Astrocyte (in vitro differentiated cells and primary cell): ENCODE data around the gene OR5AK2. TPM values are rescaled to one million over a fixed set of nuclear protein-coding genes. Genes with fewer than 3 reads are reported as not detected.

Experiments used
- DNase-seq: peaks from one replicate; pipeline ENCODE4 v3.0.0-alpha.2; 2010; ENCODE audit warnings: low read depth
- FAIRE-seq: peaks from 2 replicates; lab custom pipeline; 2011; peaks lifted over from hg19 to GRCh38; lab: Jason Lieb, UNC
- H2AFZ ChIP-seq: 2 replicates; pipeline ENCODE4 v1.6.0; 2012; ENCODE audit warnings: low read depth, low read length, inconsistent platforms
- H3K27ac ChIP-seq: 2 replicates; pipeline ENCODE4 v1.5.1; 2011; ENCODE audit warnings: low read depth, low read length, inconsistent platforms
- H3K27me3 ChIP-seq: 2 replicates; pipeline ENCODE4 v1.6.0; 2011; ENCODE audit warnings: low read length, inconsistent platforms; ENCODE audit not compliant: insufficient read depth
- H3K36me3 ChIP-seq: 2 replicates; pipeline ENCODE4 v1.5.1; 2011; ENCODE audit warnings: low read length, inconsistent platforms; ENCODE audit not compliant: insufficient read depth
- H3K4me1 ChIP-seq: 2 replicates; pipeline ENCODE4 v1.5.1; 2011; ENCODE audit warnings: low read length, inconsistent platforms; ENCODE audit not compliant: insufficient read depth
- H3K4me2 ChIP-seq: 2 replicates; pipeline ENCODE4 v1.6.0; 2012; ENCODE audit warnings: low read length, inconsistent platforms
- H3K4me3 ChIP-seq: 2 replicates; pipeline ENCODE4 v1.5.1; 2011; ENCODE audit warnings: low read depth, mild to moderate bottlenecking, low read length, inconsistent platforms; ENCODE audit not compliant: insufficient read depth
- H3K79me2 ChIP-seq: 2 replicates; pipeline ENCODE4 v1.6.0; 2012; ENCODE audit warnings: mild to moderate bottlenecking, low read length, inconsistent platforms; ENCODE audit not compliant: insufficient read depth
- H3K9ac ChIP-seq: 2 replicates; pipeline ENCODE4 v1.6.0; 2012; ENCODE audit warnings: mild to moderate bottlenecking, low read length, inconsistent platforms
- H3K9me3 ChIP-seq: 2 replicates; pipeline ENCODE4 v1.5.1; 2012; ENCODE audit warnings: low read depth, mild to moderate bottlenecking, low read length, inconsistent platforms; ENCODE audit not compliant: insufficient read depth
- H4K20me1 ChIP-seq: 2 replicates; pipeline ENCODE4 v1.6.0; 2012; ENCODE audit warnings: low read length, inconsistent platforms; ENCODE audit not compliant: insufficient read depth
- H3K27ac Mint-ChIP-seq: one replicate; pipeline ENCODE4 v1.8.0; 2021; ENCODE audit warnings: mild to moderate bottlenecking, mixed read lengths; ENCODE audit not compliant: unreplicated experiment
- H3K27me3 Mint-ChIP-seq: one replicate; pipeline ENCODE4 v1.8.0; 2021; ENCODE audit warnings: low read depth, mixed read lengths; ENCODE audit not compliant: unreplicated experiment
- H3K36me3 Mint-ChIP-seq: one replicate; pipeline ENCODE4 v1.8.0; 2021; ENCODE audit warnings: low read depth, mixed read lengths; ENCODE audit not compliant: unreplicated experiment
- H3K4me1 Mint-ChIP-seq: one replicate; pipeline ENCODE4 v1.8.0; 2021; ENCODE audit warnings: low read depth, mixed read lengths; ENCODE audit not compliant: unreplicated experiment
- H3K4me3 Mint-ChIP-seq: one replicate; pipeline ENCODE4 v1.8.0; 2021; ENCODE audit warnings: mild to moderate bottlenecking, moderate library complexity, mixed read lengths; ENCODE audit not compliant: unreplicated experiment
- H3K9me3 Mint-ChIP-seq: one replicate; pipeline ENCODE4 v1.8.0; 2021; ENCODE audit warnings: mild to moderate bottlenecking, mixed read lengths; ENCODE audit not compliant: unreplicated experiment
- CTCF ChIP-seq: IDR thresholded peaks from 2 replicates; pipeline ENCODE4 v1.5.1; 2011; ENCODE audit warnings: low read depth, mild to moderate bottlenecking, inconsistent platforms, low read length, moderate library complexity; ENCODE audit not compliant: insufficient read depth
- EZH2 ChIP-seq: IDR thresholded peaks from 2 replicates; pipeline ENCODE4 v1.6.1; 2012; ENCODE audit warnings: mild to moderate bottlenecking, low read length, inconsistent platforms; ENCODE audit not compliant: insufficient read depth
- total RNA-seq: library from RNA; stranded (reverse); gene quantifications from 2 replicates; pipeline ENCODE4 v1.2.1, GENCODE V29; 2021

The OR5AK2 gene
- total RNA-seq, 1 donor from 2014 or later, result not detected

GRCh38 chr11:56990702-56991101 is 2.0 kb downstream of the OR5AK2 start:
- no peak overlapping the region for H2AFZ ChIP-seq
- H3K27ac Mint-ChIP-seq, result no peak overlapping the region
- H3K36me3 Mint-ChIP-seq, result no peaks in the 10 kb centered on the region

GRCh38 chr11:56994532-56994931 is 5.8 kb downstream of the OR5AK2 start:
- Mint-ChIP-seq H3K4me1 (no peaks in the 10 kb centered on the region), H3K9me3 (peaks cover 21% of the 10 kb centered on the region), H3K4me3 (no peak overlapping the region), H3K27me3 (no peaks in the 10 kb centered on the region), H3K27ac (no peak overlapping the region), H3K36me3 (no peaks in the 10 kb centered on the region)
- Histone ChIP-seq H3K27me3 (no peaks in the 10 kb centered on the region), H3K9ac (no peak overlapping the region), H2AFZ (no peak overlapping the region), H3K4me1 (no peaks in the 10 kb centered on the region), H3K9me3 (no peaks in the 10 kb centered on the region), H3K36me3 (no peaks in the 10 kb centered on the region), H3K27ac (no peak overlapping the region), H3K4me3 (no peak overlapping the region), H4K20me1 (no peaks in the 10 kb centered on the region), H3K79me2 (no peaks in the 10 kb centered on the region), H3K4me2 (no peak overlapping the region)
- DNase-seq, result no peak
- TF ChIP-seq CTCF (no peak), EZH2 (no peak)
- FAIRE-seq, result no peak

More at GRCh38 chr11:56990702-56991101, 2.0 kb downstream of the OR5AK2 start:
- H3K9me3 Mint-ChIP-seq, result peaks cover 17% of the 10 kb centered on the region
- no peak overlapping the region for H3K4me3 Mint-ChIP-seq
- Histone ChIP-seq H3K9me3 (no peaks in the 10 kb centered on the region), H3K36me3 (no peaks in the 10 kb centered on the region), H3K27ac (no peak overlapping the region), H3K27me3 (no peaks in the 10 kb centered on the region), H3K4me2 (no peak overlapping the region), H3K79me2 (no peaks in the 10 kb centered on the region), H3K4me3 (no peak overlapping the region), H3K4me1 (no peaks in the 10 kb centered on the region), H4K20me1 (no peaks in the 10 kb centered on the region), H3K9ac (no peak overlapping the region)
- DNase-seq (no peak), FAIRE-seq (no peak)
- TF ChIP-seq CTCF (no peak), EZH2 (no peak)
- no peaks in the 10 kb centered on the region for H3K27me3 Mint-ChIP-seq
- H3K4me1 Mint-ChIP-seq, result no peaks in the 10 kb centered on the region

- Histone ChIP-seq H3K9me3 (no peaks in the 10 kb centered on the region), H2AFZ (no peak overlapping the region), H4K20me1 (no peaks in the 10 kb centered on the region), H3K27ac (no peak overlapping the region), H3K4me1 (no peaks in the 10 kb centered on the region), H3K9ac (no peak overlapping the region), H3K4me3 (no peak overlapping the region), H3K4me2 (no peak overlapping the region), H3K79me2 (no peaks in the 10 kb centered on the region), H3K27me3 (no peaks in the 10 kb centered on the region), H3K36me3 (no peaks in the 10 kb centered on the region)
- Mint-ChIP-seq H3K27ac (no peak overlapping the region), H3K4me1 (no peaks in the 10 kb centered on the region), H3K4me3 (no peak overlapping the region), H3K27me3 (no peaks in the 10 kb centered on the region), H3K36me3 (no peaks in the 10 kb centered on the region), H3K9me3 (peaks cover 8% of the 10 kb centered on the region)
- peak; percentile 45 for TF ChIP-seq CTCF
- TF ChIP-seq EZH2, result no peak
- FAIRE-seq (no peak), DNase-seq (no peak)
Measured at GRCh38 chr11:57001674-57002401, 13.1 kb downstream of the OR5AK2 start.
